Adrenal gland (tissue), 5 donors: ENCODE measurements around the gene SREK1.

Experiments used
- CTCF ChIP-seq, 6 experiments: fragments of 450-650 bp in 4 of 6; fragments of 200-600 bp in 2 of 6; sonication (generic) in 1 of 6; IDR thresholded peaks; 1 replicate in 5 of 6; 2 replicates in 1 of 6; pipeline versions ENCODE4 v1.5.1 to v1.8.0; 2016 to 2021; ENCODE audit warnings: antibody characterized with exemption in 6 of 6, mild to moderate bottlenecking in 2 of 6, moderate library complexity in 1 of 6
- POLR2A ChIP-seq, 2 donors: fragments of 450-650 bp; IDR thresholded peaks; one replicate each; pipeline ENCODE4 v1.6.1; 2017; ENCODE audit warnings: antibody characterized with exemption in 2 of 2, mild to moderate bottlenecking in 2 of 2, moderate library complexity in 1 of 2
- donor health status: DM: no; HTN: no; CAD: no.

- TF ChIP-seq CTCF (IDR thresholded peaks at IDR 0.05) (no peak), POLR2A (IDR thresholded peaks at IDR 0.05) (no peak)
Measured at GRCh38 chr5:66179297-66180051, 35.4 kb downstream of the SREK1 start.
